ENCODE data around the gene ITGAD.
A peak's percentile ranks its signal among the peaks of the same experiment; 100 is the strongest.

ITGAD gene

GRCh38 chr16:31466381-31466841 lies 73.3 kb downstream of the ITGAD start:
- in situ Hi-C loops (cut with MboI; ENCODE audit: low pct_unique_long_range_greater_than_20kb, low sequenced_read_pairs, unreplicated experiment) = loop anchor here (25.0 kb wide), 1 partner anchor 396 kb away; the partner anchor contains the start of gene ZNF267
- no peak for TF ChIP-seq CTCF (IDR thresholded peaks at IDR 0.05; ENCODE audit: extremely low read depth, insufficient read depth, missing control alignments)
- DNase-seq (ENCODE audit: low spot score) = no peak

- TF ChIP-seq CTCF (IDR thresholded peaks at IDR 0.05; ENCODE audit: extremely low read depth, insufficient read depth, missing control alignments) = no peak
- DNase-seq (ENCODE audit: low spot score) = no peak
- in situ Hi-C loops (cut with MboI; ENCODE audit: low pct_unique_long_range_greater_than_20kb, low sequenced_read_pairs, unreplicated experiment) = loop anchor here (25.0 kb wide), 1 partner anchor 395 kb away; the partner anchor contains the start of gene ZNF267
Observed at GRCh38 chr16:31467151-31467773, 74.1 kb downstream of the ITGAD start.

GRCh38 chr16:31467858-31468257 lies 74.7 kb downstream of the ITGAD start:
- in situ Hi-C loops (cut with MboI; ENCODE audit: low pct_unique_long_range_greater_than_20kb, low sequenced_read_pairs, unreplicated experiment) = loop anchor here (25.0 kb wide), 1 partner anchor 394 kb away; the partner anchor contains the start of gene ZNF267
- DNase-seq (ENCODE audit: low spot score) = no peak
- no peak for TF ChIP-seq CTCF (IDR thresholded peaks at IDR 0.05; ENCODE audit: extremely low read depth, insufficient read depth, missing control alignments)

GRCh38 chr16:31470615-31471014 lies 77.5 kb downstream of the ITGAD start:
- DNase-seq (ENCODE audit: low spot score) = no peak
- in situ Hi-C loops (cut with MboI; ENCODE audit: low pct_unique_long_range_greater_than_20kb, low sequenced_read_pairs, unreplicated experiment) = loop anchor here (25.0 kb wide), 1 partner anchor 392 kb away; the partner anchor contains the start of gene ZNF267
- TF ChIP-seq CTCF (IDR thresholded peaks at IDR 0.05; ENCODE audit: extremely low read depth, insufficient read depth, missing control alignments) = no peak

GRCh38 chr16:31471241-31471874 lies 78.2 kb downstream of the ITGAD start:
- no peak for TF ChIP-seq CTCF (IDR thresholded peaks at IDR 0.05; ENCODE audit: extremely low read depth, insufficient read depth, missing control alignments)
- in situ Hi-C loops (cut with MboI; ENCODE audit: low pct_unique_long_range_greater_than_20kb, low sequenced_read_pairs, unreplicated experiment) = loop anchor here (25.0 kb wide), 1 partner anchor 391 kb away; the partner anchor contains the start of gene ZNF267
- DNase-seq (ENCODE audit: low spot score) = peak; percentile 30

GRCh38 chr16:31471875-31472708 lies 79.0 kb downstream of the ITGAD start, which contains the start of gene TGFB1I1:
TSS of gene TGFB1I1 (plus strand) at chr16:31472152. CDS start at chr16:31472189, 37 bp downstream.
- peak; percentile 61 for DNase-seq (ENCODE audit: low spot score)

More at GRCh38 chr16:31471875-31472708, 79.0 kb downstream of the ITGAD start, which contains the start of gene TGFB1I1:
- in situ Hi-C loops (cut with MboI; ENCODE audit: low pct_unique_long_range_greater_than_20kb, low sequenced_read_pairs, unreplicated experiment) = loop anchor here (25.0 kb wide), 1 partner anchor 390 kb away; the partner anchor contains the start of gene ZNF267
- TF ChIP-seq CTCF (IDR thresholded peaks at IDR 0.05; ENCODE audit: extremely low read depth, insufficient read depth, missing control alignments) = no peak

Measured in GM13977 (cell line).